Mononuclear cell (primary cell): ENCODE data around the gene MED7. TPM values are rescaled to one million over a fixed set of nuclear protein-coding genes. Genes with fewer than 3 reads are reported as not detected.

Experiments
- H3K27me3 ChIP-seq: 2 replicates; pipeline ENCODE4 v1.6.0; 2011; ENCODE audit warnings: low read length, control low read depth; ENCODE audit not compliant: insufficient read depth
- H3K4me1 ChIP-seq: 2 replicates; pipeline ENCODE4 v1.5.1; 2011; ENCODE audit warnings: mild to moderate bottlenecking, low read length, control low read depth; ENCODE audit not compliant: insufficient read depth
- H3K4me3 ChIP-seq: 2 replicates; pipeline ENCODE4 v1.5.1; 2011; ENCODE audit warnings: mild to moderate bottlenecking, low read length, moderate library complexity
- H3K9me3 ChIP-seq: 2 replicates; pipeline ENCODE4 v1.5.1; 2011; ENCODE audit warnings: low read depth, mild to moderate bottlenecking, control low read depth, low read length
- total RNA-seq: library from RNA; depleted of rRNA; stranded (reverse); fragments of >200 nt; gene quantifications from one replicate; pipeline ENCODE4 v1.2.3, GENCODE V29; 2012

The MED7 gene
- total RNA-seq, 1 donor: 12.0 TPM

DNA sequence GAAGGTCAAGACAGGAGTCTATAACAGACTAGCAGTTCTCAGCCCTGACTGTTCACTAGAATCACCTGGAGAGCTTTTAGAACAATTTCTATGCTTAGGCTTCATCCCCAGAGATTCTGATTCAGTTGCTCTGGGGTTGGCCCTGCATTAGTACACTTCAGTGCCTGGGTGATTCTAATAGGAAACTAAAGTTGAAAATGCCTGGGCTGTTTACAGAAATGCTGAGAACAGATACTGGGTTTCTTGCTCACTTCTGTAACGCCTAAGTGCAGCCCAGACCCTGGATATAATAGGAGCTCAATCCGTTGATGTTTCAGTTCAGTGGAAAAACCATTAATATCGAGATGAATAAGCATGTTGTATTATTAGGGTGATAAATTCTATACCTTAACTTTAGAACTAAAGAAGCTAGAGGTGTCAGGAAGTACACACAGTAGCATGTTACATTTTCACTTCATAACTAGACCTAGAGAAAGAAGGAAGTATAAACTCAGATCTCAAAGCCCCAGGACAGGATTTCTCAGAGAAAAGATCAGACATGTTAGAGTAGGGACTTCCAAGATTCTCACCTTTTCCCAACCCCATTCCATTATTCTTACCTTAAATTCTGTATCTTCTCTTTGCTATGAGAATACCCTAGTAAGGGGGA lies 54.2 kb downstream of the MED7 start:
- Histone ChIP-seq H3K4me3 (no peak overlapping the region), H3K4me1 (no peaks in the 10 kb centered on the region), H3K27me3 (no peaks in the 10 kb centered on the region)

More for the DNA sequence above, 54.2 kb downstream of the MED7 start:
- H3K9me3 ChIP-seq: no peaks in the 10 kb centered on the region

Other genes with a start within 250 kb of the MED7 start
- 3.3 TPM for gene TIMD4, start 179.6 kb downstream of the MED7 start, total RNA-seq
- gene HAVCR1, start 83.7 kb downstream of the MED7 start, total RNA-seq: 1.3 TPM
- gene HAVCR2, start 33.8 kb downstream of the MED7 start, total RNA-seq: 27.3 TPM
- not detected for gene GARIN3, start 23.4 kb upstream of the MED7 start, total RNA-seq
- 209 TPM for gene ITK, start 38.0 kb upstream of the MED7 start, total RNA-seq
- gene CYFIP2, start 123.3 kb upstream of the MED7 start, total RNA-seq: 200 TPM